22Rv1 (cell line): ENCODE results near the gene CTSF.

Experiments used
- CTCF ChIP-seq: fragments of 450-650 bp; IDR thresholded peaks from 2 replicates; pipeline ENCODE4 v1.5.1; 2017; ENCODE audit warnings: mild to moderate bottlenecking
- ZFX ChIP-seq: fragments of 450-650 bp; IDR thresholded peaks from 2 replicates; pipeline ENCODE4 v1.6.1; 2017; ENCODE audit warnings: antibody characterized with exemption, borderline replicate concordance

- no peak for TF ChIP-seq CTCF
- TF ChIP-seq ZFX, result no peak
These were observed 44.1 kb upstream of the CTSF start for GRCh38 chr11:66612458-66612857.
